Measurements from ENCODE around the gene SVIL.
"Not testable (repeated sequence)": the region's sequence is repeated elsewhere in the genome, so short reads cannot be mapped to it uniquely, and the experiment has no call there.

SVIL gene

GRCh38 chr10:29648114-29648982 lies 13.6 kb upstream of the SVIL start:
- DNase-seq: no peak

- DNase-seq: no peak
Observed at GRCh38 chr10:29647478-29647877, 12.7 kb upstream of the SVIL start.

- no peak for DNase-seq
Observed at GRCh38 chr10:29646960-29647461, 12.2 kb upstream of the SVIL start.

GRCh38 chr10:29646238-29646902 lies 11.6 kb upstream of the SVIL start:
- DNase-seq: no peak

- no peak for DNase-seq
Observed at GRCh38 chr10:29643771-29644501, 9.2 kb upstream of the SVIL start.

GRCh38 chr10:29642990-29643389 lies 8.2 kb upstream of the SVIL start:
- DNase-seq: no peak

GRCh38 chr10:29637537-29637936 lies 2.8 kb upstream of the SVIL start:
- DNase-seq: no peak

- no peak for DNase-seq
Observed at GRCh38 chr10:29636178-29636577, 1.4 kb upstream of the SVIL start.

- DNase-seq: no peak
Observed at GRCh38 chr10:29635711-29636144, 957 bp upstream of the SVIL start.

- DNase-seq: no peak
Observed at GRCh38 chr10:29634105-29634504, 666 bp downstream of the SVIL start.

- no peak for DNase-seq
Observed at GRCh38 chr10:29631049-29631339, 3.8 kb downstream of the SVIL start.

GRCh38 chr10:29630205-29631048 lies 4.3 kb downstream of the SVIL start:
- DNase-seq: peak; percentile 24

GRCh38 chr10:29628912-29629526 lies 5.8 kb downstream of the SVIL start:
- no peak for DNase-seq

GRCh38 chr10:29628311-29628710 lies 6.5 kb downstream of the SVIL start:
- no peak for DNase-seq

GRCh38 chr10:29627201-29628132 lies 7.3 kb downstream of the SVIL start:
- no peak for DNase-seq

GRCh38 chr10:29624357-29624756 lies 10.4 kb downstream of the SVIL start:
- DNase-seq: not testable (repeated sequence)

- DNase-seq: no peak
Observed at GRCh38 chr10:29623797-29624196, 11.0 kb downstream of the SVIL start.

- no peak for DNase-seq
Observed at GRCh38 chr10:29622382-29622922, 12.3 kb downstream of the SVIL start.

GRCh38 chr10:29621161-29621560 lies 13.6 kb downstream of the SVIL start:
- no peak for DNase-seq

GRCh38 chr10:29620112-29620690 lies 14.6 kb downstream of the SVIL start:
- no peak for DNase-seq
